Measurements from ENCODE around the gene GABPA. TPM values are rescaled to one million over a fixed set of nuclear protein-coding genes. Genes with fewer than 3 reads are reported as not detected.

GABPA gene
- total RNA-seq, 1 experiment from 2014 or later, result 20.4 TPM

DNA sequence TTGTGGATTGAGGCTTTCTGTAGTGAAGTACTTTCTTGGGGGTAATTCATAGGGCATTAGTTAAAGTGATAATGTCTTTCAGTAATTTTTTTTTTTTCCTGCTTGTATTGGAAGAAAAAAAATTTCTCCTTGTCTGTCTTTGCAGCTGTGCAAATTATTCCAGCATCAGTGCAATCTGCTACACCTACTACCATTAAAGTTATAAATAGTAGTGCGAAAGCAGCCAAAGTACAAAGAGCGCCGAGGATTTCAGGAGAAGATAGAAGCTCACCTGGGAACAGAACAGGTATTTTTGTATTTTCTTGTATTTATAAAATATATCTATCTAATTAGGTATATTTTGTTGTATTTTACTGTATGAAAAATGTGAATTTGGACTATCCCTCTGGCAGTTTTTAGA is 29.3 kb downstream of the GABPA start:
- Histone ChIP-seq H3K79me1 (ENCODE audit: insufficient read depth, low read depth, low read length, poor library complexity, severe bottlenecking) (no peaks in the 10 kb centered on the region), H3K27ac (ENCODE audit: insufficient read length, low read depth, low read length) (no peak overlapping the region), H3K27me3 (ENCODE audit: insufficient read depth, low read length) (no peaks in the 10 kb centered on the region), H2BK5ac (ENCODE audit: insufficient read length, low read length) (no peak overlapping the region), H3K9ac (ENCODE audit: extremely low read depth, insufficient read length, low read length) (no peak overlapping the region), H3K56ac (ENCODE audit: insufficient read length, low read depth, low read length) (no peak overlapping the region), H2BK15ac (ENCODE audit: low read depth, low read length) (no peak overlapping the region), H3K14ac (ENCODE audit: insufficient read depth, low read length) (no peak overlapping the region), H2BK20ac (ENCODE audit: low read depth, low read length, poor library complexity, severe bottlenecking) (no peak overlapping the region), H3K18ac (ENCODE audit: insufficient read length, low read depth, low read length) (no peak overlapping the region), H3K9me3 (ENCODE audit: control insufficient read depth, low read depth, low read length) (no peaks in the 10 kb centered on the region), H3K23me2 (ENCODE audit: insufficient read length, low read depth, low read length, poor library complexity, severe bottlenecking) (no peaks in the 10 kb centered on the region), H2BK120ac (ENCODE audit: low read depth, low read length, poor library complexity, severe bottlenecking) (no peak overlapping the region), H3K4me1 (ENCODE audit: insufficient read depth, low read length) (no peaks in the 10 kb centered on the region), H3K4ac (ENCODE audit: low read depth, low read length) (no peak overlapping the region), H3K4me2 (ENCODE audit: insufficient read depth, insufficient read length, low read length) (no peak overlapping the region), H3K79me2 (ENCODE audit: insufficient read depth, low read length) (no peaks in the 10 kb centered on the region), H4K20me1 (ENCODE audit: control insufficient read depth, insufficient read depth, insufficient read length) (no peaks in the 10 kb centered on the region), H2BK12ac (ENCODE audit: insufficient read length, low read depth, low read length) (no peak overlapping the region), H3T11ph (ENCODE audit: low read length) (no peak overlapping the region), H2AFZ (ENCODE audit: low read length) (no peak overlapping the region), H4K8ac (replicated peaks; ENCODE audit: insufficient read length, low read depth, low read length) (no peak overlapping the region), H2AK5ac (ENCODE audit: insufficient read length, low read length) (no peak overlapping the region), H3K23ac (ENCODE audit: insufficient read length, low read depth, low read length) (no peak overlapping the region), H4K5ac (ENCODE audit: insufficient read length, low read depth, low read length) (no peak overlapping the region), H4K91ac (ENCODE audit: insufficient read length, low read depth, low read length) (no peak overlapping the region)
- Mint-ChIP-seq H3K27me3 (ENCODE audit: low read depth) (no peaks in the 10 kb centered on the region), H3K4me3 (no peak overlapping the region), H3K9me3 (no peaks in the 10 kb centered on the region), H3K4me1 (0 out of 4 replicates have a peak, but pooled peaks cover 0 to 2% of the 10 kb centered on the region in 2 experiments), H3K36me3 (ENCODE audit: insufficient read depth in 1 of 3, low read depth in 3 of 3) (peaks cover 2 to 47% (median 45%) of the 10 kb centered on the region in 3 experiments; a peak in 5 of 7 replicates), H3K27ac (no peak overlapping the region)
- WGBS (ENCODE audit: extremely low coverage, insufficient read length, low lambda C conversion rate), result no CpG with 5 or more reads among the region's 3 CpGs
- DNase-seq, result no peak
- TF ChIP-seq, protein P1, sequence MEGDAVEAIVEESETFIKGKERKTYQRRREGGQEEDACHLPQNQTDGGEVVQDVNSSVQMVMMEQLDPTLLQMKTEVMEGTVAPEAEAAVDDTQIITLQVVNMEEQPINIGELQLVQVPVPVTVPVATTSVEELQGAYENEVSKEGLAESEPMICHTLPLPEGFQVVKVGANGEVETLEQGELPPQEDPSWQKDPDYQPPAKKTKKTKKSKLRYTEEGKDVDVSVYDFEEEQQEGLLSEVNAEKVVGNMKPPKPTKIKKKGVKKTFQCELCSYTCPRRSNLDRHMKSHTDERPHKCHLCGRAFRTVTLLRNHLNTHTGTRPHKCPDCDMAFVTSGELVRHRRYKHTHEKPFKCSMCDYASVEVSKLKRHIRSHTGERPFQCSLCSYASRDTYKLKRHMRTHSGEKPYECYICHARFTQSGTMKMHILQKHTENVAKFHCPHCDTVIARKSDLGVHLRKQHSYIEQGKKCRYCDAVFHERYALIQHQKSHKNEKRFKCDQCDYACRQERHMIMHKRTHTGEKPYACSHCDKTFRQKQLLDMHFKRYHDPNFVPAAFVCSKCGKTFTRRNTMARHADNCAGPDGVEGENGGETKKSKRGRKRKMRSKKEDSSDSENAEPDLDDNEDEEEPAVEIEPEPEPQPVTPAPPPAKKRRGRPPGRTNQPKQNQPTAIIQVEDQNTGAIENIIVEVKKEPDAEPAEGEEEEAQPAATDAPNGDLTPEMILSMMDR (conservative IDR thresholded peaks at IDR 0.05), result no peak

Data from H9 (cell line).